GM19372 (cell line): ENCODE measurements around the gene GALR3.
"Not testable (repeated sequence)": the region's sequence is repeated elsewhere in the genome, so short reads cannot be mapped to it uniquely, and the experiment has no call there.

Experiments used
- ATAC-seq: cut with Tn5 transposase; IDR thresholded peaks from one replicate; pipeline ENCODE4 v1.9.1; 2021; ENCODE audit warnings: mild to moderate bottlenecking, low read depth, moderate library complexity; ENCODE audit not compliant: unreplicated experiment

Gene GALR3

GRCh38 chr22:37823134-37823985, at the start of gene GALR3:
Gene GALR3, plus strand, starts transcription at chr22:37823382. Its CDS starts 25 bp downstream, at chr22:37823407.
- no peak for ATAC-seq

GRCh38 chr22:37774728-37775127, 48.5 kb upstream of the GALR3 start:
- ATAC-seq: no peak

DNA sequence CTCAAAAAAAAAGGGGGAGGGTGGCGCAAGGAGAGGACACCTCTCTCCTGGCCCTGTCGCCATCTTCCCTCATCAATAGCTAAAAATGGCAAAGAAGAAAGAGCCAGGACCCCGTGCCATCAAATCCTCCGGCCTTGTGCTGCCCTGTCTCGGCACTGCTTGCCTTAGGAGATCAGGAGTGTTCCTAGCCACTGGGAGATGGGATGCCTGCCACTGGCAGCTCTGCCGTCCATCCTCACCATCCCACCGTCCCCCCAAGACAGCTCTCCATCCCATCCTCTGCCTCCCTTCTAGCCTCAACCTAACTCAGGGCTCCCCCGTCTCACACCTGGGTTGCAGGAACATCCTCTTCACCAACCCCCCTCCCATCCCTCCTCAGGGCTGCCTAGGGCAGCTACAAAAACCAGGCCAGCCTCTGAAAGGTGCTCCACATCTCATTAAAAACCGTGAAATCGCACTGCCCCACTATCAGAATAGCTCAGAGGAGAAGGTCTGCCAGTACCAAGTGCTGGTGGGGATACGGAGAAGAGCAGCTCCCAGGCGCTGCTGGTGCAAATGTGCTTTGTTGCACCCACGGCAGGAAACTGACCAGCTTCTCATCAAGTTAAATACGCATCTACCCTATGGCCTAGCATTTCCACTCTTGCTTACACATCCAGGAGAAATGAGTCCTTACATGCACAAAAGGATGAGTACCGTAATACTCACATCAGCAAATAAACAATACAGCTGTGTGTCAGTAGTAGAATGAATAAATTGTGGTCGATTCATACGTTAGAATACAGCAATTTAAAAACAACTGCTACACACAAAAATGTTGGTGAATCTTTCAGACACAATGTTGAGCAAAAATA, 47.2 kb upstream of the GALR3 start:
- no peak for ATAC-seq

DNA sequence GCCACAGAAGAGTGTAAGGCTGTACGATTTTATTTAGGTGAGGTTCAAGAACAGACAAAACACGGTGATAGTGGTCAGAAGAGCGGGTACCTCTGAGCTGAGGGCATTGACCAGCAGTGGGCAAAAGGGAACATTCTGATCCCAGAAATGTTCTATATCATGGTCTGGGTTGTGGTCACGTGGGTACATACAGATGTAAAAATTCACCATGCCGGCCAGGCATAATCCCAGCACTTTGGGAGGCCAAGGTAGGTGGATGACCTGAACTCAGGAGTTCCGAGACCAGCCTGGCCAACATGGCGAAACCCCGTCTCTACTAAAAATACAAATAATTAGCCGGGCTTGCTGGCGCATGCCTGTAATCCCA, 46.6 kb upstream of the GALR3 start:
- ATAC-seq: no peak

DNA sequence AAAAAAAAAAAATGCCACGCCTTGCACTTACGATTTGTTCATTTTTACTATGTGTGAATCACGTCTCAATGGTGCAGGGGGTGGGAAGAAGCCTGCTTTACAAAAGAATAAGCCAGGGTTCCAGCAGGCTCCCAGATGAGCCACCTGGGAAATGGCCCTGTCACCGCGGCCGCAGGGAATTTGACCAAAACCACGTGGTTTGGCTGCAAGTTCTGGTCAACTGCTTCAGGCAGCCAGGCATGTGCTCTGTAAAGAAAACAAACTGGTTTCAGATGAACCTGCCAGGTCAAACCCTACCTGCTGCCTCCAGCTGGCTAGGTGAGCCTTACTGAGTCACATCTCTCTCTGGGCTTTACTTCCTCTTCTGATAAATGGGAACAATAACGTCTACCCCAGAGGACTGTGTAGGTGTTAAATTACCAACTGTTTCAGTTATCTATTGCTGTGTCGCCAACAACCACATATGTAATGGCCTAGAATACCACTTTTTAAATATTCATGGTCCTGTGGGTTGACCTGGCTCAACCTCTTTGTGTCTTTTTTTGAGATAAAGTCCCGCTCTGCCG, 46.0 kb upstream of the GALR3 start:
- no peak for ATAC-seq

GRCh38 chr22:37778370-37779009, 44.7 kb upstream of the GALR3 start:
- ATAC-seq: no peak

- no peak for ATAC-seq
These were observed 41.6 kb upstream of the GALR3 start for GRCh38 chr22:37781434-37782059.

GRCh38 chr22:37782340-37783168, 40.6 kb upstream of the GALR3 start:
- ATAC-seq: no peak

- ATAC-seq: no peak
These were observed 38.2 kb upstream of the GALR3 start for GRCh38 chr22:37784829-37785495.

GRCh38 chr22:37790234-37790633, 32.9 kb upstream of the GALR3 start:
- no peak for ATAC-seq

DNA sequence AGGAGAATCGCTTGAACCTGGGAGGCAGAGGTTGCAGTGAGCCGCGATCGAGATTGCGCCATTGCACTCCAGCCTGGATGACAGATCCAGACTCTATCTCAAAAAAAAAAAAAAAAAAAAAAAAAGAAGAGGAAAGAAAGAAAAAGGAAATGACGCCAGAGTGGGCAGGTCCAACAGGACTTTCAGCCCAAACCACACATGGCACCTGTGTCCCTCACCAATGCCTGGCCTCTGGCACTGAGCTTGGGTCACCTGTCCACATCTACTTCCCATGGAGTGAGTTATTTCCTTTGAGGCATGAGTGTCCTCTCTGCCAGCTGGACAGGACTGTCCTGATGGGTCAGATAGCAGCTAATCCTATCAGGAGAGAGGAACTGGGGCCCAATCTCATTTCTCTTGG, 30.7 kb upstream of the GALR3 start:
- no peak for ATAC-seq

DNA sequence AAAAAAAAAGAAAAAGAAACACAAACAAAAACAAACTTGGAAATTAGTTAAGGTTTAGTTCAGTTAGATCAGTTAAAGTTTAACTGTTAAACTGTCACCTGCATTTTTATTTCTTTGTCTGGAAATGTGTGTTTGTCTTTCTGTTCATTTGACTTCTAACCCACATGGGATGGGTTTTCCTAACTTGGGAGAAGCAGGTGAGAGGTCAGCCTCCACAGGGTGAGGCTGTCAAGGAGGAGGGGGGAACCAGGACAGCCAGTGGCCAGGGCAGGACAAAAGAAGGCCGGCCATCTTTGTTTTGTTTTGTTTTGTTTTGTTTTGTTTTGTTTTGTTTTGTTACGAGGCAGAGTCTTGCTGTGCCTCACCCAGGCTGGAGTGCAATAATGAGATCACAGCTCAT, 28.8 kb upstream of the GALR3 start:
- no peak for ATAC-seq

- ATAC-seq: no peak
These were observed 27.1 kb upstream of the GALR3 start for GRCh38 chr22:37796079-37796478.

GRCh38 chr22:37797259-37797658, 25.9 kb upstream of the GALR3 start:
- ATAC-seq: not testable (repeated sequence)

- ATAC-seq: no peak
These were observed 25.2 kb upstream of the GALR3 start for GRCh38 chr22:37797874-37798500.

GRCh38 chr22:37799979-37800378, 23.2 kb upstream of the GALR3 start:
- not testable (repeated sequence) for ATAC-seq

DNA sequence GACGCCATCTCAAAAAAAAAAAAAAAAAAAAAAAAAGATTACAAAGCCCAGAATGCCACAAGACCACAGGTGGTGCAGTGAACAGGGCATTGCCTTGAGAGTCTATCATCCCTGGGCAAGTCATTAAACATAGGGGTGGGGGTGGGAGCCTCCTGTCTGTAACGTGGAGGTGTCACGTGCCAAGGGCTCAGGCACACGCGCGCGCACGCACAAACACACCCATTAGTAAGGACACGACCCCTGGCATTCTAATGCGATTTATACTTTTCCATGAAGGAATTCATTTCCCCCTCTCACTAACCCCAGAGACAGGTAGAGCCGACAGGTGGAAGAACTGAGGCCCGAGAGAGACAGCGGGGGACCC, 21.3 kb upstream of the GALR3 start:
- ATAC-seq: no peak

GRCh38 chr22:37802310-37803194, 20.6 kb upstream of the GALR3 start:
- ATAC-seq: no peak
